SU-DHL-6 (cell line): ENCODE results near the gene SGSM1.

Source experiments
- H2AFZ ChIP-seq: fragments of 200-600 bp; sonication (generic); 2 replicates; pipeline ENCODE4 v1.6.1; 2014; ENCODE audit warnings: low read depth, mild to moderate bottlenecking, moderate library complexity, mixed read lengths, antibody characterized with exemption, low read length; ENCODE audit not compliant: severe bottlenecking
- H3F3A ChIP-seq: fragments of 200-600 bp; shearing (Covaris generic); 2 replicates; pipeline ENCODE4 v1.6.0; 2016; ENCODE audit warnings: antibody characterized with exemption, mild to moderate bottlenecking; ENCODE audit not compliant: insufficient read depth
- H3K27ac ChIP-seq: fragments of 200-600 bp; sonication (generic); 2 replicates; pipeline ENCODE4 v1.5.1; 2016; ENCODE audit warnings: low read depth, mild to moderate bottlenecking, low read length, moderate library complexity, mixed read lengths
- H3K27me3 ChIP-seq: fragments of 200-600 bp; sonication (generic), shearing (Covaris generic); 2 replicates; pipeline ENCODE4 v1.6.0; 2014; ENCODE audit warnings: mild to moderate bottlenecking, low read length
- H3K36me3 ChIP-seq: fragments of 200-600 bp; sonication (generic); 2 replicates; pipeline ENCODE4 v1.6.1; 2014; ENCODE audit warnings: mild to moderate bottlenecking, low read length, mixed read lengths
- H3K4me2 ChIP-seq: fragments of 300-600, 200-600 bp; shearing (Covaris generic), sonication (generic); 2 replicates; pipeline ENCODE4 v1.6.0; 2014; ENCODE audit warnings: low read length, low read depth, mild to moderate bottlenecking; ENCODE audit not compliant: poor library complexity, severe bottlenecking
- H3K4me3 ChIP-seq: fragments of 200-600 bp; sonication (generic); 2 replicates; pipeline ENCODE4 v1.5.1; 2014; ENCODE audit warnings: antibody characterized with exemption, low read length, mild to moderate bottlenecking, mixed read lengths; ENCODE audit not compliant: insufficient read depth, poor library complexity, severe bottlenecking
- H3K79me2 ChIP-seq: fragments of 200-600 bp; sonication (generic); 2 replicates; pipeline ENCODE4 v1.6.1; 2014; ENCODE audit warnings: mild to moderate bottlenecking, low read length, moderate library complexity; ENCODE audit not compliant: insufficient read depth
- H3K9ac ChIP-seq: fragments of 200-600 bp; sonication (generic); 2 replicates; pipeline ENCODE4 v1.7.0; 2014; ENCODE audit warnings: mild to moderate bottlenecking, low read length
- H3K9me2 ChIP-seq: fragments of 200-600 bp; sonication (generic); replicated peaks from 2 replicates; pipeline ENCODE4 v1.6.1; 2014; ENCODE audit warnings: low read length; ENCODE audit not compliant: insufficient read depth
- H3K9me3 ChIP-seq: fragments of 200-600 bp; sonication (generic); 2 replicates; pipeline ENCODE4 v1.6.1; 2014; ENCODE audit warnings: low read length, mixed read lengths; ENCODE audit not compliant: insufficient read depth
- H4K20me1 ChIP-seq: fragments of 200-600 bp; sonication (generic); 2 replicates; pipeline ENCODE4 v1.6.1; 2014; ENCODE audit warnings: low read depth, mild to moderate bottlenecking, antibody characterized with exemption, low read length, moderate library complexity, mixed read lengths
- EZH2phosphoT487 ChIP-seq: fragments of 200-600 bp; sonication (generic), shearing (Covaris generic); conservative IDR thresholded peaks from 2 replicates; pipeline ENCODE4 v1.6.1; 2018; ENCODE audit warnings: mild to moderate bottlenecking, antibody characterized with exemption, low read length, moderate library complexity, mixed read lengths
- TF ChIP-seq, protein P1 (sequence below): fragments of 200-600 bp; sonication (generic); IDR thresholded peaks from one replicate; pipeline ENCODE4 v1.5.1; 2017; ENCODE audit warnings: antibody characterized with exemption, mild to moderate bottlenecking, low read length, moderate library complexity; ENCODE audit not compliant: insufficient read depth, poor library complexity, severe bottlenecking

Gene SGSM1

DNA sequence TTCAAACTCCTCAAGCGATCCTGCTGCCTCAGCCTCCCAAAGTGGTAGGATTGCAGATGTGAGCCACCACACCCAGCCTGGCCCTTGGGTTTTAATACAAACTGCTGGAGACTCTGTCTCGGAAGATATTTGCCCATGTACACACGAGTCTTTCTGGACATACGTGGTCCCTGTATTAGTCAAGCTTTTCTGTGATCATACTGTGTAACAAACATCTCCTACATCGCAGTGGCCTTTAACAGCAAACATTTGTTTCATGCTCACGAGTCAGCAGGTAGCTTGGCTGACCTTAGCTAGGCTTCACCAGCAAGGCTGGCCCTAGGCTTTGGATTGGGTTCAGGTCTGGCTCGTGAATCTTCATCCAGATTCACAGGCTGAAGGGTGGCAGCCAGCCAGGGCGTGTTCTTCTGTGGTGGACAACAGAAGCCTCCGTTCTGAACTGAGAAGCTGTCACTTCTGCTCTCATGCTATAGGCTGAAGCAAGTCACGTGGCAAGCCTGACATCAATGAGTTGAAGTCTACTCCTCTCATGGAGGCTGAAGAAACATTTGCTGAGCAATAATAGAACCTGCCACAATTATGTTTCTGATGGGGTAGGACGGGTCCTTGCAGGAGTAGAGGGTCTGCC, 155.3 kb downstream of the SGSM1 start:
- Histone ChIP-seq H4K20me1 (no peaks in the 10 kb centered on the region), H3K9me3 (no peaks in the 10 kb centered on the region), H3K79me2 (no peaks in the 10 kb centered on the region), H3K27ac (no peak overlapping the region), H3K9me2 (no peaks in the 10 kb centered on the region), H3K27me3 (no peaks in the 10 kb centered on the region), H3K4me3 (no peak overlapping the region), H3K9ac (no peak overlapping the region), H3F3A (no peaks in the 10 kb centered on the region), H3K4me2 (no peak overlapping the region), H2AFZ (no peak overlapping the region), H3K36me3 (no peaks in the 10 kb centered on the region)
- TF ChIP-seq, protein P1, sequence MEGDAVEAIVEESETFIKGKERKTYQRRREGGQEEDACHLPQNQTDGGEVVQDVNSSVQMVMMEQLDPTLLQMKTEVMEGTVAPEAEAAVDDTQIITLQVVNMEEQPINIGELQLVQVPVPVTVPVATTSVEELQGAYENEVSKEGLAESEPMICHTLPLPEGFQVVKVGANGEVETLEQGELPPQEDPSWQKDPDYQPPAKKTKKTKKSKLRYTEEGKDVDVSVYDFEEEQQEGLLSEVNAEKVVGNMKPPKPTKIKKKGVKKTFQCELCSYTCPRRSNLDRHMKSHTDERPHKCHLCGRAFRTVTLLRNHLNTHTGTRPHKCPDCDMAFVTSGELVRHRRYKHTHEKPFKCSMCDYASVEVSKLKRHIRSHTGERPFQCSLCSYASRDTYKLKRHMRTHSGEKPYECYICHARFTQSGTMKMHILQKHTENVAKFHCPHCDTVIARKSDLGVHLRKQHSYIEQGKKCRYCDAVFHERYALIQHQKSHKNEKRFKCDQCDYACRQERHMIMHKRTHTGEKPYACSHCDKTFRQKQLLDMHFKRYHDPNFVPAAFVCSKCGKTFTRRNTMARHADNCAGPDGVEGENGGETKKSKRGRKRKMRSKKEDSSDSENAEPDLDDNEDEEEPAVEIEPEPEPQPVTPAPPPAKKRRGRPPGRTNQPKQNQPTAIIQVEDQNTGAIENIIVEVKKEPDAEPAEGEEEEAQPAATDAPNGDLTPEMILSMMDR: no peak
- no peak for TF ChIP-seq EZH2phosphoT487

DNA sequence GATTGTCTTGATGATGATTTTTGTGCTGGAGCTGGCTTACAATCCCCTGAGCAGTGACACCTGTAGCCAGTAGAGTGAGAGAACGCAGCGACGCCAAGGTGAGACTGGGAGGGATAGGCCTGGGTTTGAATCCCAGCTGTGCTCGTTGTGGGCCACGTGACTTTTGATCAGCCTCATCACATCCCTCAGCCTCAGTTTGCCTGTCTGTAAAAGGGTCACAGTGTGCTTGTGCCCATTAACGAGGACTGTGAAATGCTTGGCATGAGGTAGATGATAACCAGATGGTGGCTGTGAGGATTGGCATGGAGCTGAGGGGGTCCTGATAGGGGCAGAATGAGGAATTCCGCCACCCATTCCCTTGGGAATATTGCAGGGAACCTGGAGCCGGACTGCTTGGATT, 156.1 kb downstream of the SGSM1 start:
- Histone ChIP-seq H3K9me2 (no peaks in the 10 kb centered on the region), H3K36me3 (no peaks in the 10 kb centered on the region), H3K4me2 (no peak overlapping the region), H3K9me3 (no peaks in the 10 kb centered on the region), H3K4me3 (no peak overlapping the region), H3K79me2 (no peaks in the 10 kb centered on the region), H4K20me1 (no peaks in the 10 kb centered on the region), H3F3A (no peaks in the 10 kb centered on the region), H2AFZ (no peak overlapping the region), H3K27me3 (no peaks in the 10 kb centered on the region), H3K9ac (no peak overlapping the region), H3K27ac (no peak overlapping the region)
- no peak for TF ChIP-seq EZH2phosphoT487
- TF ChIP-seq, protein P1: no peak

DNA sequence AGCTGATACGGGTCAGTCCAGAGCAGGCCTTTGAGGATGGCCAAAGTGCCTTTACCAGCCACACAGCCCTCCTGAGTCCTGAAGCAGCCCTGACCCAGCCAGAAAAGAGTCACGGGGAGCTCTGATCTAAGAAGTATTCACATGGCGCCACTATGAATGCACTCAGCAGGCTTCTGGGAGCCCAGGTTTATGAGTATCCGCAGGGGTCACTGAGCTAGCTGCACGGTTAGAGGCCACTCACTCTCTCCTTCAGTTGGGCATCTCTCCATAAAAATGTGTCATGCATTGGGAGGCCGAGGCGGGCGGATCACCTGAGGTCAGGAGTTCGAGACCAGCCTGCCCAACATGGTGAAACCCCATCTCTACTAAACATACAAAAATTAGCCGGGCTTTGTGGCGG, 156.8 kb downstream of the SGSM1 start:
- Histone ChIP-seq H4K20me1 (no peaks in the 10 kb centered on the region), H3K4me2 (no peak overlapping the region), H3K9me2 (no peaks in the 10 kb centered on the region), H3K79me2 (no peaks in the 10 kb centered on the region), H3K36me3 (no peaks in the 10 kb centered on the region), H3K27me3 (no peaks in the 10 kb centered on the region), H3K9ac (no peak overlapping the region), H3K9me3 (no peaks in the 10 kb centered on the region), H2AFZ (no peak overlapping the region), H3K27ac (no peak overlapping the region), H3F3A (no peaks in the 10 kb centered on the region), H3K4me3 (no peak overlapping the region)
- no peak for TF ChIP-seq EZH2phosphoT487
- TF ChIP-seq, protein P1: no peak
